Sigmoid colon (tissue), 3 donors: ENCODE measurements around the gene C13orf46.

Experiments
- CTCF ChIP-seq, 4 experiments: fragments of 450-650 bp in 3 of 4; fragments of 200-600 bp in 1 of 4; IDR thresholded peaks; one replicate each; pipeline ENCODE4 v1.5.1; 2016 to 2019; ENCODE audit warnings: antibody characterized with exemption in 4 of 4, mild to moderate bottlenecking in 3 of 4, moderate library complexity in 2 of 4
- POLR2A ChIP-seq, 2 donors: fragments of 450-650 bp; IDR thresholded peaks; one replicate each; pipeline ENCODE4 v1.6.1; 2016; ENCODE audit warnings: antibody characterized with exemption in 2 of 2, mild to moderate bottlenecking in 2 of 2, moderate library complexity in 2 of 2

- no peak for TF ChIP-seq CTCF (IDR thresholded peaks at IDR 0.05)
- TF ChIP-seq POLR2A (IDR thresholded peaks at IDR 0.05), result no peak
Measured at GRCh38 chr13:113962975-113963374, 10.9 kb downstream of the C13orf46 start.
